Sigmoid colon (tissue), 4 donors: ENCODE measurements around the gene PLPP2.

Experiments used
- CTCF ChIP-seq, 4 experiments: fragments of 450-650 bp in 3 of 4; fragments of 200-600 bp in 1 of 4; IDR thresholded peaks; one replicate each; pipeline ENCODE4 v1.5.1; 2016 to 2019; ENCODE audit warnings: antibody characterized with exemption in 4 of 4, mild to moderate bottlenecking in 3 of 4, moderate library complexity in 2 of 4
- EP300 ChIP-seq, 4 donors: sonication (generic); formaldehyde crosslinking; IDR thresholded peaks; one replicate each; pipeline ENCODE4 v1.6.1; 2017; ENCODE audit warnings: antibody characterized with exemption in 4 of 4
- POLR2A ChIP-seq, 2 donors: fragments of 450-650 bp; IDR thresholded peaks; one replicate each; pipeline ENCODE4 v1.6.1; 2016; ENCODE audit warnings: antibody characterized with exemption in 2 of 2, mild to moderate bottlenecking in 2 of 2, moderate library complexity in 2 of 2

GRCh38 chr19:335486-336066 is 44.4 kb upstream of the PLPP2 start:
- TF ChIP-seq POLR2A (IDR thresholded peaks at IDR 0.05) (no peak), CTCF (IDR thresholded peaks at IDR 0.05) (no peak), EP300 (IDR thresholded peaks at IDR 0.05) (no peak)
